Measurements from ENCODE around the gene SP2. TPM values are rescaled to one million over a fixed set of nuclear protein-coding genes. Genes with fewer than 3 reads are reported as not detected.

SP2 gene
- total RNA-seq, 1 experiment from 2014 or later: 22.2 TPM

- ChIA-PET POLR2A (interaction anchor here (1.7 kb wide), 1 partner anchor 9 kb away, joined by 4 read pairs; the partner anchor contains the start of gene PNPO), RAD21 (ENCODE audit: low non-redundant PET in 1 of 2, low total read pairs in 2 of 2, uncharacterized antibody in 2 of 2, unreplicated experiment in 2 of 2) (no interaction called here), CTCF (interaction anchor here (1.2 to 3.8 kb wide), 2 partner anchors 9 to 15 kb away, joined by 3 to 15 read pairs; partner anchors contain the start of gene PNPO)
- Histone ChIP-seq H3K36me3 (ENCODE audit: control insufficient read depth in 1 of 2, insufficient read depth in 2 of 2, low read length in 2 of 2) (0 out of 4 replicates have a peak, but pooled peaks cover 0 to under 1% of the 10 kb centered on the region in 2 experiments), H3K27ac (ENCODE audit: low read depth, low read length) (no peak overlapping the region), H3K9me2 (ENCODE audit: insufficient read depth) (no peaks in the 10 kb centered on the region), H3K27me3 (ENCODE audit: insufficient read depth, low read length) (no peaks in the 10 kb centered on the region), H4K20me1 (ENCODE audit: insufficient read depth) (no peaks in the 10 kb centered on the region), H3K9me3 (ENCODE audit: control insufficient read depth in 1 of 2, insufficient read depth in 1 of 2, low read depth in 1 of 2, low read length in 2 of 2) (no peaks in the 10 kb centered on the region), H3K4me2 (ENCODE audit: low read length) (peak overlapping the region; percentile 50; the same call in 1 of the 2 replicates), H3K9ac (ENCODE audit: low read length) (no peak overlapping the region), H3K4me1 (ENCODE audit: control insufficient read depth in 1 of 2, insufficient read depth in 2 of 2, low read length in 2 of 2) (peaks cover 34 to 48% of the 10 kb centered on the region in 2 experiments), H3K79me2 (ENCODE audit: insufficient read depth, low read length) (0 out of 2 replicates have a peak, but pooled peaks cover 1% of the 10 kb centered on the region), H3K4me3 (replicated peaks in 1 of 2; ENCODE audit: low read depth in 1 of 2, low read length in 2 of 2) (no peak overlapping the region), H2AFZ (ENCODE audit: low read depth, low read length, poor library complexity, severe bottlenecking) (no peak overlapping the region)
- BruUV-seq (replicated peaks): no TSS peak
- ATAC-seq (no peak), DNase-seq (ENCODE audit: low read depth, low spot score) (no peak)
- intact Hi-C loops (cut with micrococcal nuclease): no loop called here
- TF ChIP-seq RAD21 (IDR thresholded peaks at IDR 0.05; ENCODE audit: low read depth) (no peak), SP1 (IDR thresholded peaks at IDR 0.05; ENCODE audit: low read depth) (no peak), ATF3 (IDR thresholded peaks at IDR 0.05) (no peak), CBX3 (IDR thresholded peaks at IDR 0.05; ENCODE audit: low read depth) (no peak), CEBPB (IDR thresholded peaks at IDR 0.05; ENCODE audit: low read depth) (no peak), YY1 (IDR thresholded peaks at IDR 0.05; ENCODE audit: extremely low read depth, insufficient replicate concordance, low read depth, low read length) (no peak)
Measured at GRCh38 chr17:47931848-47932247, 35.8 kb downstream of the SP2 start.

- peak overlapping the region; percentile 63 for H3K4me2 ChIP-seq (ENCODE audit: low read length)
- intact Hi-C loops (cut with micrococcal nuclease): no loop called here
- H3K4me3 ChIP-seq (replicated peaks in 1 of 2; ENCODE audit: low read depth in 1 of 2, low read length in 2 of 2): no peak overlapping the region
- no peaks in the 10 kb centered on the region for H3K9me3 ChIP-seq (ENCODE audit: control insufficient read depth in 1 of 2, insufficient read depth in 1 of 2, low read depth in 1 of 2, low read length in 2 of 2)
- no peaks in the 10 kb centered on the region for H3K9me2 ChIP-seq (ENCODE audit: insufficient read depth)
- H3K4me1 ChIP-seq (ENCODE audit: control insufficient read depth in 1 of 2, insufficient read depth in 2 of 2, low read length in 2 of 2): peaks cover 42 to 65% of the 10 kb centered on the region in 2 experiments
- no peaks in the 10 kb centered on the region for H3K27me3 ChIP-seq (ENCODE audit: insufficient read depth, low read length)
- ATAC-seq (no peak), DNase-seq (ENCODE audit: low read depth, low spot score) (no peak)
- no TSS peak for BruUV-seq (replicated peaks)
- 0 out of 2 replicates have a peak overlapping the region, but pooled peaks have one; percentile 42 for H3K9ac ChIP-seq (ENCODE audit: low read length)
- H4K20me1 ChIP-seq (ENCODE audit: insufficient read depth): no peaks in the 10 kb centered on the region
- H3K27ac ChIP-seq (ENCODE audit: low read depth, low read length): peak overlapping the region; percentile 61; the same call in 1 of the 2 replicates
- RAD21 ChIA-PET (ENCODE audit: low non-redundant PET in 1 of 2, low total read pairs in 2 of 2, uncharacterized antibody in 2 of 2, unreplicated experiment in 2 of 2): no interaction called here
- CTCF ChIA-PET: interaction anchor here (4.6 kb wide), 1 partner anchor 12 kb away, joined by 41 read pairs; no protein-coding TSS in a partner anchor
- no peaks in the 10 kb centered on the region for H3K36me3 ChIP-seq (ENCODE audit: control insufficient read depth in 1 of 2, insufficient read depth in 2 of 2, low read length in 2 of 2)
- H3K79me2 ChIP-seq (ENCODE audit: insufficient read depth, low read length): 0 out of 2 replicates have a peak, but pooled peaks cover 3% of the 10 kb centered on the region
- POLR2A ChIA-PET: interaction anchor here (2.0 kb wide), 1 partner anchor 39 kb away, joined by 8 read pairs; the partner anchor contains the start of gene SP2
- no peak overlapping the region for H2AFZ ChIP-seq (ENCODE audit: low read depth, low read length, poor library complexity, severe bottlenecking)
- TF ChIP-seq EZH2 (IDR thresholded peaks at IDR 0.05) (no peak), SRF (IDR thresholded peaks at IDR 0.05; ENCODE audit: low read depth) (no peak), REST (IDR thresholded peaks at IDR 0.05; ENCODE audit: low read depth) (no peak), FOSL1 (IDR thresholded peaks at IDR 0.05; ENCODE audit: low read depth) (peak; percentile 48), CTCF (IDR thresholded peaks at IDR 0.05 in 2 of 3, conservative IDR thresholded peaks at IDR 0.05 in 1 of 3; ENCODE audit: borderline replicate concordance in 1 of 3, insufficient read depth in 1 of 3, low read depth in 2 of 3, low read length in 2 of 3) (no peak), ATF3 (IDR thresholded peaks at IDR 0.05) (no peak), POLR2A (IDR thresholded peaks at IDR 0.05; ENCODE audit: borderline replicate concordance, extremely low read depth, insufficient read depth, insufficient read length) (no peak), CBX3 (IDR thresholded peaks at IDR 0.05; ENCODE audit: low read depth) (no peak), CEBPB (IDR thresholded peaks at IDR 0.05; ENCODE audit: low read depth) (no peak), SP1 (IDR thresholded peaks at IDR 0.05; ENCODE audit: low read depth) (0 out of 2 replicates have a peak, but pooled peaks have one; percentile 12), ZFX (IDR thresholded peaks at IDR 0.05) (no peak), JUND (IDR thresholded peaks at IDR 0.05) (no peak; the same call in 1 of the 2 replicates)
Measured at GRCh38 chr17:47934856-47935255, 38.8 kb downstream of the SP2 start.
